B cell (primary cell): ENCODE results near the gene UBA7. TPM values are rescaled to one million over a fixed set of nuclear protein-coding genes. Genes with fewer than 3 reads are reported as not detected.

ENCODE experiments used
- ATAC-seq: fragments of 200-7000 bp; cut with Tn5 transposase; one replicate; pipeline ENCODE4 v1.10.0; 2021; ENCODE audit warnings: low read depth, mild to moderate bottlenecking, moderate number of reproducible peaks, moderate library complexity
- CTCF ChIA-PET: fragments of 350-600 bp; sonication (Branson Sonifier 250); formaldehyde crosslinking; loops from one replicate; lab custom pipeline; 2021; ENCODE audit warnings: antibody characterized with exemption, inconsistent platforms; lab: Charles Lee
- POLR2A ChIA-PET: fragments of 350-600 bp; sonication (Branson Sonifier 250); formaldehyde crosslinking; loops from one replicate; lab custom pipeline; 2021; ENCODE audit warnings: antibody characterized with exemption; lab: Charles Lee
- DNase-seq: peaks from one replicate; pipeline ENCODE4 v3.0.0; 2013
- H2AFZ ChIP-seq: 2 replicates; pipeline ENCODE4 v1.6.1; 2012; ENCODE audit warnings: mild to moderate bottlenecking, low read depth, low read length; ENCODE audit not compliant: insufficient read depth, poor library complexity, severe bottlenecking
- H3K27ac ChIP-seq, 2 donors: 1 replicate in 1 of 2; 2 replicates in 1 of 2; pipeline ENCODE4 v1.5.1; 2012 to 2013; ENCODE audit warnings: low read length in 2 of 2, mild to moderate bottlenecking in 2 of 2, moderate library complexity in 1 of 2
- H3K27me3 ChIP-seq, 4 experiments: fragments of 200-600 bp in 1 of 4; sonication (generic) in 1 of 4; replicated peaks in 1 of 4; 1 replicate in 2 of 4; 2 replicates in 2 of 4; pipeline versions ENCODE4 v1.6.1 to v1.7.0; 2013 to 2016; ENCODE audit warnings: low read length in 3 of 4, mild to moderate bottlenecking in 2 of 4, mixed read lengths in 1 of 4, moderate library complexity in 1 of 4; ENCODE audit not compliant: insufficient read depth in 4 of 4, control insufficient read depth in 3 of 4; ENCODE audit errors: control extremely low read depth in 1 of 4
- H3K36me3 ChIP-seq, 2 experiments: replicated peaks in 1 of 2; 1 replicate in 1 of 2; 2 replicates in 1 of 2; pipeline versions ENCODE4 v1.6.1 to v1.7.1; 2013; ENCODE audit warnings: low read length in 1 of 2; ENCODE audit not compliant: insufficient read depth in 2 of 2, control insufficient read depth in 1 of 2; ENCODE audit errors: control extremely low read depth in 1 of 2, extremely low read depth in 1 of 2
- H3K4me1 ChIP-seq, 2 donors: fragments of 200-600 bp in 1 of 2; sonication (generic) in 1 of 2; 1 replicate in 1 of 2; 2 replicates in 1 of 2; pipeline versions ENCODE4 v1.5.1 to v1.6.1; 2013 to 2017; ENCODE audit warnings: low read length in 2 of 2; ENCODE audit not compliant: control insufficient read depth in 2 of 2, insufficient read depth in 2 of 2
- H3K4me2 ChIP-seq: replicated peaks from 2 replicates; pipeline ENCODE3; 2012; ENCODE audit warnings: mild to moderate bottlenecking, low read depth, low read length; ENCODE audit not compliant: poor library complexity, severe bottlenecking
- H3K4me3 ChIP-seq, 5 experiments: fragments of 200-600 bp in 1 of 5; sonication (generic) in 1 of 5; 1 replicate in 3 of 5; 2 replicates in 2 of 5; pipeline versions ENCODE4 v1.5.1 to v1.7.0; 2011 to 2016; ENCODE audit warnings: low read length in 4 of 5, mild to moderate bottlenecking in 4 of 5, low read depth in 2 of 5, control low read depth in 1 of 5, moderate library complexity in 1 of 5; ENCODE audit not compliant: insufficient read depth in 1 of 5; ENCODE audit errors: control extremely low read depth in 1 of 5, extremely low read depth in 1 of 5
- H3K79me2 ChIP-seq: fragments of 200-600 bp; sonication (generic); one replicate; pipeline ENCODE4 v1.6.0; 2016; ENCODE audit warnings: low read length; ENCODE audit not compliant: control insufficient read depth, insufficient read depth
- H3K9ac ChIP-seq: fragments of 200-600 bp; sonication (generic); 2 replicates; pipeline ENCODE4 v1.6.1; 2017; ENCODE audit warnings: mild to moderate bottlenecking, low read length, moderate library complexity
- H3K9me3 ChIP-seq, 3 donors: one replicate each; pipeline versions ENCODE4 v1.6.1 to v1.7.1; 2013; ENCODE audit warnings: low read length in 2 of 3; ENCODE audit not compliant: control insufficient read depth in 2 of 3, insufficient read depth in 1 of 3; ENCODE audit errors: control extremely low read depth in 1 of 3
- H4K20me1 ChIP-seq: 2 replicates; pipeline ENCODE4 v1.6.0; 2012; ENCODE audit warnings: mild to moderate bottlenecking, low read length; ENCODE audit not compliant: insufficient read depth, control insufficient read depth, poor library complexity, severe bottlenecking
- H3K27ac Mint-ChIP-seq: one replicate; pipeline ENCODE4 v1.8.0; 2021; ENCODE audit warnings: mixed read lengths
- H3K27me3 Mint-ChIP-seq: one replicate; pipeline ENCODE4 v1.8.0; 2021; ENCODE audit warnings: mixed read lengths
- H3K4me1 Mint-ChIP-seq: one replicate; pipeline ENCODE4 v1.8.0; 2021; ENCODE audit warnings: mixed read lengths
- H3K4me3 Mint-ChIP-seq: one replicate; pipeline ENCODE4 v1.8.0; 2021; ENCODE audit warnings: mixed read lengths
- H3K9me3 Mint-ChIP-seq: one replicate; pipeline ENCODE4 v1.8.0; 2022; ENCODE audit warnings: mixed read lengths; ENCODE audit not compliant: insufficient read depth
- CTCF ChIP-seq: fragments of 200-600 bp; IDR thresholded peaks from one replicate; pipeline ENCODE4 v1.8.0; 2022; ENCODE audit warnings: antibody characterized with exemption, mild to moderate bottlenecking
- EZH2 ChIP-seq: IDR thresholded peaks from 2 replicates; pipeline ENCODE4 v1.6.1; 2012; ENCODE audit warnings: borderline replicate concordance, low read depth, mild to moderate bottlenecking, moderate library complexity, low read length; ENCODE audit not compliant: insufficient read depth, poor library complexity, severe bottlenecking
- WGBS: methylation state at CpG from one replicate; pipeline ENCODE4 v1.1.5; 2013; ENCODE audit warnings: missing lambda C conversion rate; ENCODE audit not compliant: insufficient coverage; 5-methylcytosine and 5-hydroxymethylcytosine counted together
- intact Hi-C: fragments of 100-400 bp; cut with micrococcal nuclease; formaldehyde crosslinking; loops from one replicate; pipeline ENCODE4 v1.10.0; 2022
- polyA plus RNA-seq: library from polyadenylated mRNA; depleted of rRNA; stranded (reverse); fragments of >200 nt; gene quantifications from 2 replicates; pipeline ENCODE4 v1.2.3, GENCODE V29; 2012
- total RNA-seq, 2 donors: library from RNA; stranded (reverse); fragments of 120-200 nt in 1 of 2; gene quantifications; 1 replicate in 1 of 2; 2 replicates in 1 of 2; pipeline versions ENCODE4 v1.2.3 to v1.2.4, GENCODE V29; 2013 to 2022

UBA7 gene
- total and polyA plus RNA-seq, 2 donors (not counting 1 experiment from before 2014, with no cell fraction given), result 418 to 943 TPM

DNA sequence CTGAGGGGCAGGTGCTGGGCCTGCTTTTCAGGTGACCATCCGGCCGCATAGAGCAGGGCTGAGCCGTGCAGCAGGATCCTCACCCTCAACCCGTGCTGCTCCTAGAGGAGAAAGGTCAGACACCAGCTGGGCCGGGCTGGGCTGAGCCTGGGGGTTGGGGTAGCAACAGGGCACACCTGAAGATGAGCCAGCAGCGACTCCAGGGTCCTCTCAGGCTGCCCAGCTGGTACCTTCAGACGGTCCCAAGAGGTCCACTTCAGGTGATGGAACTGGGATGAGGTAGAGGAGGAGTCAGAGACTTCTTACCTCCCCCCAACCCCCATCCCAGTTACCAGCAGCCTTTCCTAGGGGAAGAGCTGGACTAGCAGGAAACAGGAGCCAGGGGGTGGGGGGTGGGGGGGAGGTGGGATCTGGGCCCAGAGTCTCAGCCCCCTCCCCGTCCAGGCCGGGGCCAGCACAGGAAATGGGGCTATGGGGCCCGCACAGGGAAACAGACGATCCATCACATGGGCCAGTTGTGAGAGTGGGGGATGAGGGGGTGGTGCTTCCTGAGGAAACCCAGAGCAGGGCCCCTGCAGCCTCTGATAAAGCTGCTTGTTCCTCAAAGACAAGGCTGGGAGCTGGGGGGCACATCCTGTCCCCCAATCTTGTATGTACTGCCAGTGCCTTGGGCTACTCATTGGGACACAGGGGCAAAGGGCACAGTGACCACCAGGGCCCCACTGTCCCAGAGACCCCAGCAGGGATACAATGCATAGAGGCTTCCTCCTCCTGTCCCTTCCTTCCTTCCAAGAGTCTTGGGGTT lies 7.7 kb downstream of the UBA7 start:
- Histone ChIP-seq H2AFZ (peak overlapping the region; percentile 5), H3K27me3 (no peaks in the 10 kb centered on the region), H3K4me1 (peaks cover 51 to 65% of the 10 kb centered on the region in 2 donors), H3K79me2 (peaks cover 14% of the 10 kb centered on the region), H3K36me3 (peaks cover 0 to 37% of the 10 kb centered on the region in 2 experiments), H3K9ac (peak overlapping the region; percentile 98), H3K27ac (peak overlapping the region; percentile 91 to 97), H3K9me3 (no peaks in the 10 kb centered on the region), H3K4me2 (peak overlapping the region; percentile 99), H4K20me1 (no peaks in the 10 kb centered on the region), H3K4me3 (peak overlapping the region in 4 of 5 experiments; percentile 93 to 99 (median 96))
- CTCF ChIA-PET, result interaction anchor here (1.0 to 15.1 kb wide), 4 partner anchors 10 to 266 kb away, joined by 4 to 547 read pairs (median 63); partner anchors contain the start of gene UBA7
- intact Hi-C loops, result loop anchor here (1.0 kb wide), 1 partner anchor 7 kb away; the partner anchor contains the start of gene UBA7
- DNase-seq (peak; percentile 66), ATAC-seq (no peak)
- POLR2A ChIA-PET, result interaction anchor here (1.0 to 5.0 kb wide), 8 partner anchors 7 to 133 kb away, joined by 3 to 99 read pairs (median 8); partner anchors contain the start of genes GMPPB, IP6K1 and UBA7
- WGBS, result 2% methylated on average over 7 of the region's 11 CpGs
- peaks cover 77% of the 10 kb centered on the region for H3K4me1 Mint-ChIP-seq
- peak overlapping the region; percentile 98 for H3K27ac Mint-ChIP-seq
- H3K4me3 Mint-ChIP-seq, result peak overlapping the region; percentile 86
- H3K9me3 Mint-ChIP-seq, result no peaks in the 10 kb centered on the region
- H3K27me3 Mint-ChIP-seq, result peaks cover 5% of the 10 kb centered on the region
- TF ChIP-seq EZH2 (no peak), CTCF (no peak)
